ENCODE measurements around the gene DHRS11.

- no peak for TF ChIP-seq POLR2A (IDR thresholded peaks at IDR 0.05; ENCODE audit: low read length)
- no peak for TF ChIP-seq GATA1 (IDR thresholded peaks at IDR 0.05; ENCODE audit: low read depth, low read length)
Measured at GRCh38 chr17:36611345-36612072, 19.8 kb downstream of the DHRS11 start.
